H9 (cell line): Measurements from ENCODE around the gene TAF4. TPM values are rescaled to one million over a fixed set of nuclear protein-coding genes. Genes with fewer than 3 reads are reported as not detected.

Source experiments
- DNase-seq: peaks from one replicate; pipeline ENCODE4 v3.0.0-alpha.2; 2017
- H2AFZ ChIP-seq: one replicate; pipeline ENCODE4 v1.6.1; 2013; ENCODE audit warnings: mild to moderate bottlenecking, low read length, control low read depth, moderate library complexity
- H2AK5ac ChIP-seq: 2 replicates; pipeline ENCODE4 v1.6.1; 2013; ENCODE audit warnings: low read length, control low read depth, mixed read lengths; ENCODE audit not compliant: insufficient read length
- H2BK120ac ChIP-seq: one replicate; pipeline ENCODE4 v1.6.1; 2013; ENCODE audit warnings: low read depth, mild to moderate bottlenecking, low read length, control low read depth, inconsistent platforms; ENCODE audit not compliant: poor library complexity, severe bottlenecking
- H2BK12ac ChIP-seq: 2 replicates; pipeline ENCODE4 v1.6.1; 2013; ENCODE audit warnings: low read length, control low read depth, mixed read lengths, low read depth; ENCODE audit not compliant: insufficient read length
- H2BK15ac ChIP-seq: 2 replicates; pipeline ENCODE4 v1.6.1; 2013; ENCODE audit warnings: low read depth, low read length, control low read depth
- H2BK20ac ChIP-seq: one replicate; pipeline ENCODE4 v1.6.1; 2013; ENCODE audit warnings: low read depth, mild to moderate bottlenecking, low read length, control low read depth, inconsistent platforms; ENCODE audit not compliant: poor library complexity, severe bottlenecking
- H2BK5ac ChIP-seq: 2 replicates; pipeline ENCODE4 v1.6.1; 2013; ENCODE audit warnings: low read length, control low read depth, mixed read lengths; ENCODE audit not compliant: insufficient read length
- H3K14ac ChIP-seq: 2 replicates; pipeline ENCODE4 v1.6.1; 2013; ENCODE audit warnings: low read length, control low read depth; ENCODE audit not compliant: insufficient read depth
- H3K18ac ChIP-seq: 2 replicates; pipeline ENCODE4 v1.6.1; 2013; ENCODE audit warnings: low read depth, mild to moderate bottlenecking, mixed read lengths, low read length, control low read depth; ENCODE audit not compliant: insufficient read length
- H3K23ac ChIP-seq: 2 replicates; pipeline ENCODE4 v1.6.1; 2013; ENCODE audit warnings: low read length, control low read depth, mixed read lengths, low read depth; ENCODE audit not compliant: insufficient read length
- H3K23me2 ChIP-seq: 2 replicates; pipeline ENCODE4 v1.6.1; 2013; ENCODE audit warnings: low read depth, mild to moderate bottlenecking, mixed read lengths, low read length, control low read depth; ENCODE audit not compliant: insufficient read length, poor library complexity, severe bottlenecking
- H3K27ac ChIP-seq: 2 replicates; pipeline ENCODE4 v1.5.1; 2013; ENCODE audit warnings: low read length, control low read depth, mixed read lengths, low read depth; ENCODE audit not compliant: insufficient read length
- H3K27me3 ChIP-seq: 2 replicates; pipeline ENCODE4 v1.6.1; 2013; ENCODE audit warnings: low read length, control low read depth, inconsistent platforms; ENCODE audit not compliant: insufficient read depth
- H3K4ac ChIP-seq: 2 replicates; pipeline ENCODE4 v1.6.1; 2013; ENCODE audit warnings: low read depth, mild to moderate bottlenecking, control low read depth, inconsistent platforms, low read length, moderate library complexity
- H3K4me1 ChIP-seq: 2 replicates; pipeline ENCODE4 v1.6.1; 2013; ENCODE audit warnings: low read length, control low read depth, inconsistent platforms; ENCODE audit not compliant: insufficient read depth
- H3K4me2 ChIP-seq: 2 replicates; pipeline ENCODE4 v1.6.1; 2013; ENCODE audit warnings: low read length, control low read depth, mixed read lengths; ENCODE audit not compliant: insufficient read length, insufficient read depth
- H3K56ac ChIP-seq: 2 replicates; pipeline ENCODE4 v1.6.1; 2013; ENCODE audit warnings: low read depth, mild to moderate bottlenecking, mixed read lengths, low read length, control low read depth; ENCODE audit not compliant: insufficient read length
- H3K79me1 ChIP-seq: 2 replicates; pipeline ENCODE4 v1.6.1; 2013; ENCODE audit warnings: low read depth, mild to moderate bottlenecking, moderate library complexity, low read length, control low read depth, inconsistent platforms; ENCODE audit not compliant: insufficient read depth, poor library complexity, severe bottlenecking
- H3K79me2 ChIP-seq: 2 replicates; pipeline ENCODE4 v1.6.1; 2013; ENCODE audit warnings: low read length, control low read depth, inconsistent platforms; ENCODE audit not compliant: insufficient read depth
- H3K9ac ChIP-seq: 2 replicates; pipeline ENCODE4 v1.6.1; 2013; ENCODE audit warnings: low read length, control low read depth, mixed read lengths; ENCODE audit not compliant: insufficient read length; ENCODE audit errors: extremely low read depth
- H3K9me3 ChIP-seq: one replicate; pipeline ENCODE4 v1.6.1; 2013; ENCODE audit warnings: low read depth, low read length, inconsistent platforms; ENCODE audit not compliant: control insufficient read depth
- H3T11ph ChIP-seq: one replicate; pipeline ENCODE4 v1.6.1; 2013; ENCODE audit warnings: mild to moderate bottlenecking, low read length, control low read depth, inconsistent platforms
- H4K20me1 ChIP-seq: one replicate; pipeline ENCODE4 v1.6.1; 2013; ENCODE audit not compliant: control insufficient read depth, insufficient read length, insufficient read depth
- H4K5ac ChIP-seq: 2 replicates; pipeline ENCODE4 v1.6.1; 2013; ENCODE audit warnings: low read depth, mild to moderate bottlenecking, mixed read lengths, low read length, control low read depth; ENCODE audit not compliant: insufficient read length
- H4K8ac ChIP-seq: replicated peaks from 2 replicates; pipeline ENCODE4 v1.6.1; 2013; ENCODE audit warnings: low read length, control low read depth, mixed read lengths, low read depth; ENCODE audit not compliant: insufficient read length
- H4K91ac ChIP-seq: 2 replicates; pipeline ENCODE4 v1.6.1; 2013; ENCODE audit warnings: low read depth, mild to moderate bottlenecking, moderate library complexity, mixed read lengths, low read length, control low read depth; ENCODE audit not compliant: insufficient read length
- H3K27ac Mint-ChIP-seq, 3 experiments: 2 replicates in 2 of 3; 3 replicates in 1 of 3; pipeline ENCODE4 v1.8.0; 2020 to 2021; ENCODE audit warnings: mixed read lengths in 3 of 3, mild to moderate bottlenecking in 1 of 3, moderate library complexity in 1 of 3
- H3K27me3 Mint-ChIP-seq: 2 replicates; pipeline ENCODE4 v1.8.0; 2021; ENCODE audit warnings: low read depth, mild to moderate bottlenecking, moderate library complexity, mixed read lengths
- H3K36me3 Mint-ChIP-seq, 3 experiments: 2 replicates in 2 of 3; 3 replicates in 1 of 3; pipeline ENCODE4 v1.8.0; 2020 to 2021; ENCODE audit warnings: low read depth in 3 of 3, mixed read lengths in 3 of 3; ENCODE audit not compliant: insufficient read depth in 1 of 3
- H3K4me1 Mint-ChIP-seq, 2 experiments: 2 replicates each; pipeline ENCODE4 v1.8.0; 2020; ENCODE audit warnings: mixed read lengths in 2 of 2
- H3K4me3 Mint-ChIP-seq, 2 experiments: 2 replicates in 1 of 2; 3 replicates in 1 of 2; pipeline ENCODE4 v1.8.0; 2020 to 2021; ENCODE audit warnings: mild to moderate bottlenecking in 2 of 2, mixed read lengths in 2 of 2, moderate library complexity in 1 of 2
- H3K9me3 Mint-ChIP-seq, 2 experiments: 2 replicates in 1 of 2; 3 replicates in 1 of 2; pipeline ENCODE4 v1.8.0; 2020; ENCODE audit warnings: mild to moderate bottlenecking in 2 of 2, mixed read lengths in 2 of 2, moderate library complexity in 1 of 2
- CTCF ChIP-seq: fragments of 200-600 bp; sonication (generic); conservative IDR thresholded peaks from 3 replicates; pipeline ENCODE4 v1.8.0; 2021; ENCODE audit warnings: antibody characterized with exemption, mild to moderate bottlenecking
- WGBS: extraction: QIAGEN DNeasy Blood & Tissue Kit; methylation state at CpG from one replicate; pipeline ENCODE4 v1.1.7; 2013; ENCODE audit warnings: missing lambda C conversion rate, low lambda C conversion rate, mixed read lengths; ENCODE audit not compliant: insufficient read length; ENCODE audit errors: extremely low coverage; 5-methylcytosine and 5-hydroxymethylcytosine counted together
- total RNA-seq: library from RNA; stranded (reverse); gene quantifications from 2 replicates; pipeline ENCODE4 v1.2.1, GENCODE V29; 2021

TAF4 gene
- total RNA-seq, 1 experiment from 2014 or later: 30.8 TPM

DNA sequence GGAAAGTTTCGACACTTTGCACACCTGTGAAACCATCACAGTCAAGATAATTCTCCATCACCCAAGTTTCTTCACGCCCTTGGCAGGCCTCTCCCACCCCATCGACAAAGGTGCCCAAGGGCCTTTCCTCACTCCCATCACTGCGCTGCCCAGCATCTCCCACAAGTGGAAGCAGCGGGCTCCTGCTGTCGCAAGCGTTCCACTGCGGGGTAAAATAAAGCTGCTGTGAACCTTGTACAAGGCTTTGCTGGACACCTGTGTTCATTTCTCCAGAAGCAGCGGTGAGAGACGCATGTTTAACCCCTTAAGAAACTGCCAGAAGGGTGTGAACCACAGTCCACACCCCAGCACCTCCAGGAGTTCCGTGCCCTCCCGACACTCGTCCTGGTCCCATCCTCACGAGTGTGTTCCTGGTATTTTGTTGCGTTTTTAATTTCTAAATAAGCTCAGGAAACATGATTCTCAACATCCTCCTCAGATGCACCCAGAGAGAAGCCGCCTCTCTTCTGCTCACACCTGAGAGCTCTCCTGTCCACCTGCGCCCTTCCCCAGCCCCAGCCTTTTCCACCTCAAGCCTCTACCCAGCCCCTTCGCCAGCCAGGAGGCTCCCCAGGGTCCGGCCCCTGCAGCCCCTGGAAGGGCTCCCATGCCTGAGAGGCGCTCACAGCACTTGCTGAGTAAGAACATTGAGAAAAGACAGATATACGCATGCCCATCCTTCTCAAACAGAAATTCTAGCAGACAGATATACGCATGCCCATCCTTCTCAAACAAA lies 97.5 kb downstream of the TAF4 start:
- H3K27ac Mint-ChIP-seq: no peak overlapping the region; a peak in 2 of 7 replicates
- peaks cover 2% of the 10 kb centered on the region; the same call in 1 of the 2 replicates for H3K27me3 ChIP-seq
- WGBS: no CpG with 5 or more reads among the region's 22 CpGs

More for the DNA sequence above, 97.5 kb downstream of the TAF4 start:
- Histone ChIP-seq H3K27ac (no peak overlapping the region), H3K9ac (no peak overlapping the region), H3K4ac (no peak overlapping the region), H3K9me3 (no peaks in the 10 kb centered on the region), H3K18ac (no peak overlapping the region), H3K79me2 (no peaks in the 10 kb centered on the region), H2BK15ac (no peak overlapping the region), H3K4me1 (no peaks in the 10 kb centered on the region), H4K5ac (no peak overlapping the region), H3K14ac (no peak overlapping the region), H3K23me2 (no peaks in the 10 kb centered on the region), H2AK5ac (no peak overlapping the region), H3K4me2 (no peak overlapping the region), H4K20me1 (no peaks in the 10 kb centered on the region), H2BK20ac (no peak overlapping the region), H2BK12ac (no peak overlapping the region), H2BK120ac (no peak overlapping the region), H4K91ac (no peak overlapping the region), H3K56ac (no peak overlapping the region), H2AFZ (no peak overlapping the region), H2BK5ac (no peak overlapping the region), H3K79me1 (no peaks in the 10 kb centered on the region), H4K8ac (no peak overlapping the region), H3K23ac (no peak overlapping the region), H3T11ph (no peak overlapping the region)
- Mint-ChIP-seq H3K4me1 (peaks cover under 1 to 19% of the 10 kb centered on the region in 2 experiments; a peak in 2 of 4 replicates), H3K36me3 (peaks cover 12 to 16% (median 13%) of the 10 kb centered on the region in 3 experiments; a peak in 6 of 7 replicates), H3K9me3 (no peaks in the 10 kb centered on the region), H3K4me3 (no peak overlapping the region), H3K27me3 (no peaks in the 10 kb centered on the region; the same call in 1 of the 2 replicates)
- TF ChIP-seq CTCF: no peak
- no peak for DNase-seq
